WTC11 (cell line): Measurements from ENCODE around the gene RAD51D. TPM values are rescaled to one million over a fixed set of nuclear protein-coding genes. Genes with fewer than 3 reads are reported as not detected.
A peak's percentile ranks its signal among the peaks of the same experiment; 100 is the strongest.

Experiments used
- ATAC-seq: fragments of 200-7000 bp; cut with Tn5 transposase; 2 replicates; pipeline ENCODE4 v1.10.0; 2021; ENCODE audit warnings: mild to moderate bottlenecking, moderate library complexity
- CTCF ChIA-PET: fragments of 300-600 bp; sonication (Branson Sonifier 250); formaldehyde crosslinking; loops from one replicate; lab custom pipeline; 2021; ENCODE audit warnings: antibody characterized with exemption; lab: Charles Lee
- POLR2A ChIA-PET: fragments of 350-600 bp; sonication (Branson Sonifier 250); formaldehyde crosslinking; loops from one replicate; lab custom pipeline; 2021; ENCODE audit warnings: antibody characterized with exemption; lab: Charles Lee
- DNase-seq: peaks from one replicate; pipeline ENCODE4 v3.0.0; 2021; ENCODE audit warnings: low spot score
- H3K27ac Mint-ChIP-seq: 2 replicates; pipeline ENCODE4 v1.8.0; 2021; ENCODE audit warnings: mixed read lengths
- H3K27me3 Mint-ChIP-seq: 2 replicates; pipeline ENCODE4 v1.8.0; 2021; ENCODE audit warnings: low read depth, mild to moderate bottlenecking, moderate library complexity, mixed read lengths
- H3K36me3 Mint-ChIP-seq: 2 replicates; pipeline ENCODE4 v1.8.0; 2021; ENCODE audit warnings: mixed read lengths
- H3K4me1 Mint-ChIP-seq: 2 replicates; pipeline ENCODE4 v1.8.0; 2022; ENCODE audit warnings: mixed read lengths
- H3K4me3 Mint-ChIP-seq: 2 replicates; pipeline ENCODE4 v1.8.0; 2021; ENCODE audit warnings: mild to moderate bottlenecking, moderate library complexity, mixed read lengths
- H3K9me3 Mint-ChIP-seq: 2 replicates; pipeline ENCODE4 v1.8.0; 2021; ENCODE audit warnings: mixed read lengths
- ARID4B ChIP-seq: sonication (generic); formaldehyde crosslinking; IDR thresholded peaks from 2 replicates; pipeline ENCODE4 v1.8.0; 2023; ENCODE audit warnings: missing genetic modification reagents, mild to moderate bottlenecking, borderline replicate concordance
- CDX4 ChIP-seq: fragments of 250-450 bp; sonication (Bioruptor Pico); IDR thresholded peaks from 2 replicates; pipeline ENCODE4 v1.9.0; 2021; ENCODE audit warnings: moderate library complexity, mild to moderate bottlenecking, inconsistent platforms, borderline replicate concordance
- GABPB1 ChIP-seq: sonication (generic); formaldehyde crosslinking; IDR thresholded peaks from 2 replicates; pipeline ENCODE4 v1.8.1; 2023; ENCODE audit warnings: mild to moderate bottlenecking, missing genetic modification reagents
- IRF2 ChIP-seq: sonication (generic); formaldehyde crosslinking; IDR thresholded peaks from 2 replicates; pipeline ENCODE4 v1.8.0; 2022; ENCODE audit warnings: low read depth, missing genetic modification reagents, borderline replicate concordance
- JUN ChIP-seq: sonication (generic); formaldehyde crosslinking; IDR thresholded peaks from 2 replicates; pipeline ENCODE4 v1.8.0; 2023; ENCODE audit warnings: mild to moderate bottlenecking, missing genetic modification reagents
- MAX ChIP-seq: sonication (generic); formaldehyde crosslinking; IDR thresholded peaks from 2 replicates; pipeline ENCODE4 v1.8.0; 2022; ENCODE audit warnings: mild to moderate bottlenecking, missing genetic modification reagents
- NFATC4 ChIP-seq: fragments of 250-450 bp; sonication (Bioruptor Pico); IDR thresholded peaks from 2 replicates; pipeline ENCODE4 v1.9.0; 2021; ENCODE audit warnings: mild to moderate bottlenecking
- RELA ChIP-seq: sonication (generic); formaldehyde crosslinking; IDR thresholded peaks from 2 replicates; pipeline ENCODE4 v1.8.1; 2022; ENCODE audit warnings: missing genetic modification reagents, mild to moderate bottlenecking, borderline replicate concordance
- SP1 ChIP-seq: sonication (generic); formaldehyde crosslinking; conservative IDR thresholded peaks from 2 replicates; pipeline ENCODE4 v1.8.1; 2022; ENCODE audit warnings: missing genetic modification reagents
- ZMAT4 ChIP-seq: fragments of 250-450 bp; sonication (Bioruptor Pico); IDR thresholded peaks from 2 replicates; pipeline ENCODE4 v1.9.0; 2021; ENCODE audit warnings: mild to moderate bottlenecking
- ZNF219 ChIP-seq: sonication (generic); formaldehyde crosslinking; IDR thresholded peaks from 2 replicates; pipeline ENCODE4 v1.8.0; 2023; ENCODE audit warnings: missing genetic modification reagents, mild to moderate bottlenecking, borderline replicate concordance
- ZNF512 ChIP-seq: sonication (generic); formaldehyde crosslinking; IDR thresholded peaks from 2 replicates; pipeline ENCODE4 v1.8.1; 2022; ENCODE audit warnings: missing genetic modification reagents, borderline replicate concordance
- total RNA-seq: library from RNA; stranded (reverse); gene quantifications from 3 replicates; pipeline ENCODE4 v1.2.3, GENCODE V29; 2021
- TF ChIP-seq, protein P1 (sequence below): sonication (generic); formaldehyde crosslinking; IDR thresholded peaks from 2 replicates; pipeline ENCODE4 v1.8.1; 2023; ENCODE audit warnings: mild to moderate bottlenecking, missing genetic modification reagents
- TF ChIP-seq, protein P2 (sequence below): sonication (generic); formaldehyde crosslinking; IDR thresholded peaks from 2 replicates; pipeline ENCODE4 v1.8.0; 2022; ENCODE audit warnings: mild to moderate bottlenecking, missing genetic modification reagents
- TF ChIP-seq, protein P3 (sequence below): fragments of 250-450 bp; sonication (Bioruptor Pico); IDR thresholded peaks from 2 replicates; pipeline ENCODE4 v1.9.0; 2021; ENCODE audit warnings: mild to moderate bottlenecking, borderline replicate concordance

The RAD51D gene
- total RNA-seq, 1 experiment from 2014 or later = 15.0 TPM

GRCh38 chr17:35087731-35088355 is 31.8 kb downstream of the RAD51D start (continued):
- TF ChIP-seq, protein P1, sequence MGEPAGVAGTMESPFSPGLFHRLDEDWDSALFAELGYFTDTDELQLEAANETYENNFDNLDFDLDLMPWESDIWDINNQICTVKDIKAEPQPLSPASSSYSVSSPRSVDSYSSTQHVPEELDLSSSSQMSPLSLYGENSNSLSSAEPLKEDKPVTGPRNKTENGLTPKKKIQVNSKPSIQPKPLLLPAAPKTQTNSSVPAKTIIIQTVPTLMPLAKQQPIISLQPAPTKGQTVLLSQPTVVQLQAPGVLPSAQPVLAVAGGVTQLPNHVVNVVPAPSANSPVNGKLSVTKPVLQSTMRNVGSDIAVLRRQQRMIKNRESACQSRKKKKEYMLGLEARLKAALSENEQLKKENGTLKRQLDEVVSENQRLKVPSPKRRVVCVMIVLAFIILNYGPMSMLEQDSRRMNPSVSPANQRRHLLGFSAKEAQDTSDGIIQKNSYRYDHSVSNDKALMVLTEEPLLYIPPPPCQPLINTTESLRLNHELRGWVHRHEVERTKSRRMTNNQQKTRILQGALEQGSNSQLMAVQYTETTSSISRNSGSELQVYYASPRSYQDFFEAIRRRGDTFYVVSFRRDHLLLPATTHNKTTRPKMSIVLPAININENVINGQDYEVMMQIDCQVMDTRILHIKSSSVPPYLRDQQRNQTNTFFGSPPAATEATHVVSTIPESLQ (CRISPR knock-in tag) = no peak
- TF ChIP-seq GABPB1 (CRISPR knock-in tag) = no peak
- TF ChIP-seq, all 79 proteins: peak for 0

DNA sequence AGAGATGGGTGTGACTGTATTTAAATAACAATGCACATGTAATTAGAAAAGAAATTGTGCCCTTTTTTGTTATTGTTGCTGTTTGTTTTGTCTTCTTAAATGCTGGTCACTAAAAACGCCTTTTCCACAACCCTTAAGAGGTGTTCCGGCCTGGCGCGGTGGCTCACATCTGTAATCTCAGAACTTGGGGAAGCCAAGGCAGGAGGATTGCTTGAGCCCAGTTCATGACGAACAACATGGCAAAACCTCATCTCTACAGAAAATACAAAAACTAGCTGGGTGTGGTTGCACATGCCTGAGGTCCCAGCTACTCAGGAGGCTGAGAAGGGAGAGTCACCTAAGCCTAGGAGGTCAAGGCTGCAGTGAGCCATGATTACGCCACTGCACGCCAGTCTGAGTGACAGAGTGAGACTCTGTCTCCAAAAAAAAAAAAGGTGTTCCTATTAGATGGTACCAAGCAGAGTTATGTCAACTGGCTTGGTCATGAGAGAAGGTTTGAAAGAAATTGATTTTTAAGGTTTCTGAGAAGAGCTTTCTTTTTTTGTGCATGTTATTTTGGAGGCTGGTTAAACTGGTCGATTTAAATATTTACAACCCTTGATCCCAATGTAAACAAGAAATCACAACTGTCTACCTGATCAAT is 32.6 kb downstream of the RAD51D start:
- POLR2A ChIA-PET = no interaction called here
- peaks cover 61% of the 10 kb centered on the region for H3K4me1 Mint-ChIP-seq
- H3K36me3 Mint-ChIP-seq = no peaks in the 10 kb centered on the region
- peak overlapping the region; percentile 61; the same call in 1 of the 2 replicates for H3K27ac Mint-ChIP-seq
- DNase-seq = no peak
- peaks cover 4% of the 10 kb centered on the region for H3K27me3 Mint-ChIP-seq
- no peak for ATAC-seq
- no peaks in the 10 kb centered on the region for H3K9me3 Mint-ChIP-seq
- CTCF ChIA-PET = interaction anchor here (2.2 kb wide), 1 partner anchor 23 kb away, joined by 9 read pairs; the partner anchor contains the start of gene RFFL
- peak overlapping the region; percentile 87 for H3K4me3 Mint-ChIP-seq
- TF ChIP-seq JUN (no peak), MAX (no peak), ARID4B (CRISPR knock-in tag) (no peak), RELA (no peak), IRF2 (CRISPR knock-in tag) (no peak), NFATC4 (no peak), SP1 (CRISPR knock-in tag) (no peak), GABPB1 (CRISPR knock-in tag) (no peak), ZNF219 (CRISPR knock-in tag) (no peak), ZNF512 (no peak), CDX4 (CRISPR knock-in tag) (no peak), ZMAT4 (CRISPR knock-in tag) (no peak)
- TF ChIP-seq, protein P2, sequence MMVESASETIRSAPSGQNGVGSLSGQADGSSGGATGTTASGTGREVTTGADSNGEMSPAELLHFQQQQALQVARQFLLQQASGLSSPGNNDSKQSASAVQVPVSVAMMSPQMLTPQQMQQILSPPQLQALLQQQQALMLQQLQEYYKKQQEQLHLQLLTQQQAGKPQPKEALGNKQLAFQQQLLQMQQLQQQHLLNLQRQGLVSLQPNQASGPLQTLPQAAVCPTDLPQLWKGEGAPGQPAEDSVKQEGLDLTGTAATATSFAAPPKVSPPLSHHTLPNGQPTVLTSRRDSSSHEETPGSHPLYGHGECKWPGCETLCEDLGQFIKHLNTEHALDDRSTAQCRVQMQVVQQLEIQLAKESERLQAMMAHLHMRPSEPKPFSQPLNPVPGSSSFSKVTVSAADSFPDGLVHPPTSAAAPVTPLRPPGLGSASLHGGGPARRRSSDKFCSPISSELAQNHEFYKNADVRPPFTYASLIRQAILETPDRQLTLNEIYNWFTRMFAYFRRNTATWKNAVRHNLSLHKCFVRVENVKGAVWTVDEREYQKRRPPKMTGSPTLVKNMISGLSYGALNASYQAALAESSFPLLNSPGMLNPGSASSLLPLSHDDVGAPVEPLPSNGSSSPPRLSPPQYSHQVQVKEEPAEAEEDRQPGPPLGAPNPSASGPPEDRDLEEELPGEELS = no peak
- TF ChIP-seq, protein P3, sequence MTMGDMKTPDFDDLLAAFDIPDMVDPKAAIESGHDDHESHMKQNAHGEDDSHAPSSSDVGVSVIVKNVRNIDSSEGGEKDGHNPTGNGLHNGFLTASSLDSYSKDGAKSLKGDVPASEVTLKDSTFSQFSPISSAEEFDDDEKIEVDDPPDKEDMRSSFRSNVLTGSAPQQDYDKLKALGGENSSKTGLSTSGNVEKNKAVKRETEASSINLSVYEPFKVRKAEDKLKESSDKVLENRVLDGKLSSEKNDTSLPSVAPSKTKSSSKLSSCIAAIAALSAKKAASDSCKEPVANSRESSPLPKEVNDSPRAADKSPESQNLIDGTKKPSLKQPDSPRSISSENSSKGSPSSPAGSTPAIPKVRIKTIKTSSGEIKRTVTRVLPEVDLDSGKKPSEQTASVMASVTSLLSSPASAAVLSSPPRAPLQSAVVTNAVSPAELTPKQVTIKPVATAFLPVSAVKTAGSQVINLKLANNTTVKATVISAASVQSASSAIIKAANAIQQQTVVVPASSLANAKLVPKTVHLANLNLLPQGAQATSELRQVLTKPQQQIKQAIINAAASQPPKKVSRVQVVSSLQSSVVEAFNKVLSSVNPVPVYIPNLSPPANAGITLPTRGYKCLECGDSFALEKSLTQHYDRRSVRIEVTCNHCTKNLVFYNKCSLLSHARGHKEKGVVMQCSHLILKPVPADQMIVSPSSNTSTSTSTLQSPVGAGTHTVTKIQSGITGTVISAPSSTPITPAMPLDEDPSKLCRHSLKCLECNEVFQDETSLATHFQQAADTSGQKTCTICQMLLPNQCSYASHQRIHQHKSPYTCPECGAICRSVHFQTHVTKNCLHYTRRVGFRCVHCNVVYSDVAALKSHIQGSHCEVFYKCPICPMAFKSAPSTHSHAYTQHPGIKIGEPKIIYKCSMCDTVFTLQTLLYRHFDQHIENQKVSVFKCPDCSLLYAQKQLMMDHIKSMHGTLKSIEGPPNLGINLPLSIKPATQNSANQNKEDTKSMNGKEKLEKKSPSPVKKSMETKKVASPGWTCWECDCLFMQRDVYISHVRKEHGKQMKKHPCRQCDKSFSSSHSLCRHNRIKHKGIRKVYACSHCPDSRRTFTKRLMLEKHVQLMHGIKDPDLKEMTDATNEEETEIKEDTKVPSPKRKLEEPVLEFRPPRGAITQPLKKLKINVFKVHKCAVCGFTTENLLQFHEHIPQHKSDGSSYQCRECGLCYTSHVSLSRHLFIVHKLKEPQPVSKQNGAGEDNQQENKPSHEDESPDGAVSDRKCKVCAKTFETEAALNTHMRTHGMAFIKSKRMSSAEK (CRISPR knock-in tag) = no peak
